Mononuclear cell (primary cell): ENCODE measurements around the gene POP5. TPM values are rescaled to one million over a fixed set of nuclear protein-coding genes. Genes with fewer than 3 reads are reported as not detected.

Experiments used
- H3K27me3 ChIP-seq: 2 replicates; pipeline ENCODE4 v1.6.0; 2011; ENCODE audit warnings: low read length, control low read depth; ENCODE audit not compliant: insufficient read depth
- H3K4me1 ChIP-seq: 2 replicates; pipeline ENCODE4 v1.5.1; 2011; ENCODE audit warnings: mild to moderate bottlenecking, low read length, control low read depth; ENCODE audit not compliant: insufficient read depth
- H3K4me3 ChIP-seq: 2 replicates; pipeline ENCODE4 v1.5.1; 2011; ENCODE audit warnings: mild to moderate bottlenecking, low read length, moderate library complexity
- H3K9me3 ChIP-seq: 2 replicates; pipeline ENCODE4 v1.5.1; 2011; ENCODE audit warnings: low read depth, mild to moderate bottlenecking, control low read depth, low read length
- total RNA-seq: library from RNA; depleted of rRNA; stranded (reverse); fragments of >200 nt; gene quantifications from one replicate; pipeline ENCODE4 v1.2.3, GENCODE V29; 2012

POP5 gene
- total RNA-seq, 1 donor: 12.7 TPM

- Histone ChIP-seq H3K27me3 (no peaks in the 10 kb centered on the region), H3K9me3 (no peaks in the 10 kb centered on the region), H3K4me1 (no peaks in the 10 kb centered on the region), H3K4me3 (no peak overlapping the region)
Observed at GRCh38 chr12:120574106-120574505, 7.1 kb downstream of the POP5 start.

- no peaks in the 10 kb centered on the region for H3K4me1 ChIP-seq
- H3K4me3 ChIP-seq: no peak overlapping the region
- H3K9me3 ChIP-seq: no peaks in the 10 kb centered on the region
- H3K27me3 ChIP-seq: no peaks in the 10 kb centered on the region
Observed at GRCh38 chr12:120573560-120573959, 7.6 kb downstream of the POP5 start.

- no peaks in the 10 kb centered on the region for H3K27me3 ChIP-seq
- H3K4me3 ChIP-seq: no peak overlapping the region
- H3K9me3 ChIP-seq: no peaks in the 10 kb centered on the region
- no peaks in the 10 kb centered on the region for H3K4me1 ChIP-seq
Observed at GRCh38 chr12:120571299-120571698, 9.9 kb downstream of the POP5 start.

GRCh38 chr12:120563495-120563894 is 17.7 kb downstream of the POP5 start:
- H3K9me3 ChIP-seq: no peaks in the 10 kb centered on the region
- no peaks in the 10 kb centered on the region for H3K4me1 ChIP-seq
- H3K4me3 ChIP-seq: no peak overlapping the region
- no peaks in the 10 kb centered on the region for H3K27me3 ChIP-seq

GRCh38 chr12:120562906-120563305 is 18.3 kb downstream of the POP5 start:
- no peaks in the 10 kb centered on the region for H3K27me3 ChIP-seq
- no peaks in the 10 kb centered on the region for H3K9me3 ChIP-seq
- no peaks in the 10 kb centered on the region for H3K4me1 ChIP-seq
- no peak overlapping the region for H3K4me3 ChIP-seq

GRCh38 chr12:120557589-120557988 is 23.6 kb downstream of the POP5 start:
- Histone ChIP-seq H3K4me1 (peaks cover 7% of the 10 kb centered on the region), H3K4me3 (no peak overlapping the region), H3K27me3 (no peaks in the 10 kb centered on the region), H3K9me3 (no peaks in the 10 kb centered on the region)

- H3K4me3 ChIP-seq: no peak overlapping the region
- no peaks in the 10 kb centered on the region for H3K9me3 ChIP-seq
- peaks cover 36% of the 10 kb centered on the region for H3K4me1 ChIP-seq
- H3K27me3 ChIP-seq: no peaks in the 10 kb centered on the region
Observed at GRCh38 chr12:120554678-120555077, 26.5 kb downstream of the POP5 start.

GRCh38 chr12:120546050-120546386 is 35.2 kb downstream of the POP5 start:
- Histone ChIP-seq H3K4me3 (no peak overlapping the region), H3K4me1 (peaks cover 42% of the 10 kb centered on the region), H3K27me3 (no peaks in the 10 kb centered on the region), H3K9me3 (no peaks in the 10 kb centered on the region)

- Histone ChIP-seq H3K27me3 (no peaks in the 10 kb centered on the region), H3K4me3 (no peak overlapping the region), H3K4me1 (peaks cover 42% of the 10 kb centered on the region), H3K9me3 (no peaks in the 10 kb centered on the region)
Observed at GRCh38 chr12:120544691-120545090, 36.5 kb downstream of the POP5 start.

GRCh38 chr12:120542166-120542565 is 39.0 kb downstream of the POP5 start:
- no peak overlapping the region for H3K4me3 ChIP-seq
- no peaks in the 10 kb centered on the region for H3K9me3 ChIP-seq
- H3K27me3 ChIP-seq: no peaks in the 10 kb centered on the region
- peaks cover 61% of the 10 kb centered on the region for H3K4me1 ChIP-seq

GRCh38 chr12:120540445-120540844 is 40.8 kb downstream of the POP5 start:
- peaks cover 78% of the 10 kb centered on the region for H3K4me1 ChIP-seq
- H3K4me3 ChIP-seq: no peak overlapping the region

GRCh38 chr12:120539303-120539702 is 41.9 kb downstream of the POP5 start:
- Histone ChIP-seq H3K9me3 (no peaks in the 10 kb centered on the region), H3K27me3 (no peaks in the 10 kb centered on the region), H3K4me3 (no peak overlapping the region), H3K4me1 (peaks cover 82% of the 10 kb centered on the region)

More at GRCh38 chr12:120540445-120540844, 40.8 kb downstream of the POP5 start:
- Histone ChIP-seq H3K27me3 (no peaks in the 10 kb centered on the region), H3K9me3 (no peaks in the 10 kb centered on the region)

GRCh38 chr12:120538281-120539156 is 42.7 kb downstream of the POP5 start:
- Histone ChIP-seq H3K9me3 (no peaks in the 10 kb centered on the region), H3K4me1 (peaks cover 80% of the 10 kb centered on the region), H3K27me3 (no peaks in the 10 kb centered on the region), H3K4me3 (no peak overlapping the region)

- peaks cover 76% of the 10 kb centered on the region for H3K4me1 ChIP-seq
- H3K9me3 ChIP-seq: no peaks in the 10 kb centered on the region
- H3K4me3 ChIP-seq: peak overlapping the region; percentile 10
- no peaks in the 10 kb centered on the region for H3K27me3 ChIP-seq
Observed at GRCh38 chr12:120537856-120538220, 43.4 kb downstream of the POP5 start.

GRCh38 chr12:120536064-120536791 is 45.0 kb downstream of the POP5 start:
- H3K4me3 ChIP-seq: peak overlapping the region; percentile 97
- no peaks in the 10 kb centered on the region for H3K27me3 ChIP-seq
- H3K9me3 ChIP-seq: no peaks in the 10 kb centered on the region
- H3K4me1 ChIP-seq: peaks cover 69% of the 10 kb centered on the region
